NCI-H2227 (cell line): ENCODE data around the gene NCOR2.

Experiments used
- DNase-seq: peaks from one replicate; lab custom pipeline; 2025; ENCODE audit not compliant: unreplicated experiment; lab: John Stamatoyannopoulos, UW

Gene NCOR2

GRCh38 chr12:124561231-124561630 lies 6.2 kb downstream of the NCOR2 start:
- DNase-seq = no peak

GRCh38 chr12:124560146-124560890 lies 7.1 kb downstream of the NCOR2 start:
- no peak for DNase-seq

- no peak for DNase-seq
Observed at GRCh38 chr12:124559182-124560017, 8.0 kb downstream of the NCOR2 start.

- DNase-seq = no peak
Observed at GRCh38 chr12:124558313-124558712, 9.1 kb downstream of the NCOR2 start.

DNA sequence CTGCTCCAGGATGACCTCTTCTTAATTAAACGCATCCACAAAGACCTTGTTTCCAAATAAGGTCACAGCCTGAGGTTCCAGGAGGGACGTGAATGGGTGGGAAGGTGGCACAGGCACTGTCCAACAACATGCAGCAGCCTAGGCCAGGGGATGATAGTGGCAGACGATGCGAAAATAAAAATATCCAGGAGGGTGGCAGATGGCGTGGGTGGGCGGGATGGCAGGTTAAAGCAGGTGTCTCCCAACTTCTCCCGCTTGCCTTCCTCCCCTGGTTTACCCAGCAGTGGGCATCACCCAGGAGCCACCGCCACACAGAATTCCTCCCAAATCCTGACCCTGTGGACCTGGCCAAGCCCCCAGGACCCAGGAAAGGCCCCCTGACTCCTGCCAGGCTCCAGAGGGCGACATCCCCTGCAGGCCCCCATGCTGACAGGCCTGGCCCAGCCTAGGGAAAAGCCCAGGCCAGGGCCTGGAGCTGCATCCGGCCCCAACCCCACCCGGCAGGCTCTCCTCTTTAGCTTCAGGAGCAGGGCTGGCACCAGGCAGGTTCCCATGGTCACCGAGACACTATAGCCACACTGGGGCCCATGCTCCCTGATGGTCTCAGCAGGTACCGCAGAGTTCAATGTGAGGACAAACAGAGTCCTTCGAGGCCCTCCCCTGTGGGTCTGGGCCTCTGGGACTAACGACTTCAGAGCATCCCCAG lies 9.7 kb downstream of the NCOR2 start:
- DNase-seq = no peak

DNA sequence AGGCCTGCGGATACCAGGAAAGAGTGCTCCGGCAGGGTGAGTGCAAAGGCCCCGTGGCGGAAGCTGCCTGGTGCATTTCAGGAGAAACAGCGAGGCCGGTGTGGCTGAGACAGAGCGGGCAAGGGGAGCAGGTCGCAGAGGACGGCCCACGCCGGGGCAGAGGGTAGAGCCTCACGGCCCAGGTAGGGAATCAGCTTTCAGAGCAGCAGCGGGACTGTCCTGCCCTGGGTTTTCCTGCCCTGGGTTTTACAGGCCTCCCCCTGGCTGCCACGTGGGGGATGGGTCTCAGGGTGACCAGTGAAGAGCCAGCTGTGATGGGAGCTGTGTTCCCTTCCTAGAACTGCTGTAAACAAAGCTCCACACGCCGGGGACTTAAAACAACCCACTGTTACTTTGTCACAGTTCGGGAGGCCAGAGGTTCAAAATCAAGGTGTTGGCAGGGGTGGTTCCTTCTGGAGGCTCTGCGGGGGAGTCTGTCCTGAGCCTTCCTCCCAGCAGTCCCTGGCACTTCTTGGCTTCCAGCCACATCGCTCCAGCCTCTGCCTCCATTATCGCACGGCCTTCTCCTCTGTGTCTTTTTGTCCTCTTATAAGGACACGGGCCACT lies 10.4 kb downstream of the NCOR2 start:
- DNase-seq = no peak

- DNase-seq = no peak
Observed at GRCh38 chr12:124556074-124556466, 11.3 kb downstream of the NCOR2 start.

- no peak for DNase-seq
Observed at GRCh38 chr12:124555168-124556073, 12.0 kb downstream of the NCOR2 start.

DNA sequence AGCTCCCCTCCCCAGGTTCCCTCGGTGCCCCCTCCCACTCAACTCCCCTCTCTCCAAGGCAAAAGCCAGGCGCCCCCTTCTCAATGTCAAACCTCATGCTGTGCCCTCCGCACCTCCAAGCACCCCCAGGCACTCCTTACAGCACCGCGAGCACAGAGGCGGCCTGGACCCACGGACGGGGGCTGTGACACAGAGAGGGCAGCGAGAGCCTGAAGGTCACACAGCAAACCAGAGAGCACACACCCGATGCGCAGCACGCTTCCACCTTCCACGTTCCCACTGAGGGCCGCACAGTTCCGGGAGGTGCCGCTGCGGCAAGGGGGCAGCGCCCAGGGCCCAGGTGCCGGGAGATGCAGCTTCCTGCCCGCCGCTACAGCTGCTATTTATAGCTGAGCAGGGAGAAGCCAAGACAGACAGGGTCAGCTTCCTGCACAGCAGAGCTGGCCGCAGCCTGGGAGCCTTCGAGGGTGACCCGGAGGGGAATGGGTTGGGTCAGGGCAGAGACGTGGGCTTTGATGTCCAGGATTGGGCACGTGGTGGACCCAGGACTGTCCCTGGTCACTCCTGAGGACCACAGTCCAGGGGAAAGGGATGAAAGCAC lies 12.9 kb downstream of the NCOR2 start:
- no peak for DNase-seq

GRCh38 chr12:124553862-124554428 lies 13.5 kb downstream of the NCOR2 start:
- DNase-seq = no peak

DNA sequence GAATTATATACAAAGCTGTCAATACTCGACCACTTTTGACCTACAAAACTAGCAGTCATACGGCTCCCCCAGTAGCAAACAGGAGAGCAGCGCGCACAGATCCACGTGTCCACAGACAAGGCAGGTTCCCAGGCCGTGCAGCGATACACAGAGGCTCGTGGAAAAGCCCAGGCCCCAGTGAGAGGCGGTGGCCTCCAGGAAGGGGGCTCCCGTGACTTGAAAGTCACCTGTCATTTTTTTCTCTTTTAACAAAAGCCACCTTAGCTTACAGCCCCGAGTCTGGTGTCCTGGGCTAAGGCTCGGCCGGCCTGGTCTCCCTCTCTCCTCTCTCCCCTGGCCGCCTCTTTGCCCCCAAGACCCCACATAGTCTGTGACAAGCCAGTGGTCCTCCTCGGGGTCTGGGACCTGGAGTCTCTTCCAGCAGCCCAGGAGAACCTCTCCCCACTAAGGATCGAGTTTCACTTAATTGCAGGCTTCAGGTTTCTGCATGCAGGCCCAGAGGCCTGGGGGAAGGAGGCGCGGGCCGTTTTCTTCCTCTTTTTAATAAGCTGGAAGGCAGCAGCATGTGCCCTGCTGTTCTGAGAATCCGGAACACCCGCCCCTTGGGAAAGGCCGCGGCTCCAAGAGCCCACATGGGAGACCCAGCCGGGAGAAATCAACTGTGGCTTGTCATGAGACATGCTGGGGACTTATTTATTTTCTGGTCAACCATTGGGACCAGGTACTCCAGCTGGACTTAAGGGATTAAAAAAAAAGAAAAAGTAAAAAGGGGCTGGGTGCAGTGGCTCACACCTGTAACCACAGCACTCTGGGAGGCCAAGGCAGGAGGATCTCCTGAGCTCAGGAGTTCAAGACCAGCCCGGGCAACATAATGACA lies 15.9 kb downstream of the NCOR2 start:
- DNase-seq = peak; percentile 87

DNA sequence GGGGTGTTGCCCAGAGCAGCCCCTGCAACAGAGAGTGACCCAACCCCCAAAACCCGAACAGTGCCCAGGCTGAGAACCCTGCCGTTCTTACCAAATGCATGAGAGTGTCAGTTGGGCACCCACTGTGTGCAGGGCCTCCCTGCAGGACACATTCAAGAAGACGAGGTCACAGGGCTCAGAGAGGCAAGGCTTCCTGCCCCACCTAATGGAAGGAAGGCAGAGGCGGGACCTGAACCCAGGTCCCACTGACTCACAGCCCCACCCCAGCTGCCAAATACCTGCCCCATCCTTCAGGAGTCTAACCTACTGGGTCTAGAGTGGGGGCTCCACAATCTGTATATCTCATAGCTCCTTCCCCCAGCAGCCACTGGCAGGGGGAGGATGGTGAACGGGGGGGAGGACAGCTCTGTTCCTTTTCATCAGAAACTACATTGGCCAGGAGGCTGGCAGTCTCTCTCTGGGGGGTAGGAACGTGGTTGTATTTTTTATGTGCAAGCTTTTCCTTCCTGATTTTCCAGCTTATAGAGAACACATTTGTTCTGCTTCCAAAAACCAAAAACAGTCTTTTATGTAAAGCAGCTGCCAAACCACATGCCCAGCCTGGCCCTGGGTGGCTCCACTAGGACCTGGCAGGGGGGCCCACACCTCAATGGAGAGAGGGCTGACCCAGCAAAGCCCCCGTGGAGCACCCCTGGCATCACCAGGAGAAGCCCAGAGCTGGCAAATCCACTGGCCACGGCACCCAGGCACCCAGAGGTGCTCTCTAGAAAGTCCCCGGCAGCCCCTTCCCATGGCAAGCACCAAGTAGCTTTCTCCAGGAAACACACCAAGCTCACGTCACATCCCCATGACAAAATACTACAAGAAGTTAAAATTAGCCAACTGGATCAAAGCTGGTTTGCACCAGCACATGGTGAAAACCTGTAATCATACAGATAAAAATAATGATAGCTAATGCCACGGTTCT lies 17.0 kb downstream of the NCOR2 start:
- DNase-seq = peak; percentile 30

- DNase-seq = no peak
Observed at GRCh38 chr12:124549629-124550028, 17.8 kb downstream of the NCOR2 start.

DNA sequence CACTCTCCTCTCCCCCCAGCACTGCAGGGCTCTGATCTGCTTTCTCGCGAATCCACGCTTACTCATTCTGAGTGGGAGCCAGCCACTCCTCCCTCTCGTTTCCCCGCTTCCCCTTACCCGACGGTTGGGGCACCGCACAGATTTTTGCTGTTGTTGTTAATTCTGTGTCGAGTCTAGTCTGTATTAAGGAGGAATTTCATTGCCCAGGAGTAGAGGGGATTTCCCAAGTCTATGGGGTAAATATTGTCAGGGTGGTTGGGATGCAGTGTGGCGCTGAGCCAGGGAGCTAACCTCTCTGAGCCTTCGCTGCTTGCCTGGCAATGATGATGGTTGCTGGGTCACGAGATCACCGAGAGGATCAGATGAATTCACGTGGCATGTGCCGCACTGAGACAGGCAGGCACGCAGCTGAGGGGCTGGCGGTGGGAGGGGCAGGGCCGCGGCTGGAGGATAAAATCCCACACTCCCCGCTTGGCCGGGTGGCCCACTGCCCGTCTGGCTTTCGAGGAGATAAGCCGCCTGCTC lies 18.5 kb downstream of the NCOR2 start:
- DNase-seq = no peak

GRCh38 chr12:124547626-124548025 lies 19.8 kb downstream of the NCOR2 start:
- DNase-seq = no peak

DNA sequence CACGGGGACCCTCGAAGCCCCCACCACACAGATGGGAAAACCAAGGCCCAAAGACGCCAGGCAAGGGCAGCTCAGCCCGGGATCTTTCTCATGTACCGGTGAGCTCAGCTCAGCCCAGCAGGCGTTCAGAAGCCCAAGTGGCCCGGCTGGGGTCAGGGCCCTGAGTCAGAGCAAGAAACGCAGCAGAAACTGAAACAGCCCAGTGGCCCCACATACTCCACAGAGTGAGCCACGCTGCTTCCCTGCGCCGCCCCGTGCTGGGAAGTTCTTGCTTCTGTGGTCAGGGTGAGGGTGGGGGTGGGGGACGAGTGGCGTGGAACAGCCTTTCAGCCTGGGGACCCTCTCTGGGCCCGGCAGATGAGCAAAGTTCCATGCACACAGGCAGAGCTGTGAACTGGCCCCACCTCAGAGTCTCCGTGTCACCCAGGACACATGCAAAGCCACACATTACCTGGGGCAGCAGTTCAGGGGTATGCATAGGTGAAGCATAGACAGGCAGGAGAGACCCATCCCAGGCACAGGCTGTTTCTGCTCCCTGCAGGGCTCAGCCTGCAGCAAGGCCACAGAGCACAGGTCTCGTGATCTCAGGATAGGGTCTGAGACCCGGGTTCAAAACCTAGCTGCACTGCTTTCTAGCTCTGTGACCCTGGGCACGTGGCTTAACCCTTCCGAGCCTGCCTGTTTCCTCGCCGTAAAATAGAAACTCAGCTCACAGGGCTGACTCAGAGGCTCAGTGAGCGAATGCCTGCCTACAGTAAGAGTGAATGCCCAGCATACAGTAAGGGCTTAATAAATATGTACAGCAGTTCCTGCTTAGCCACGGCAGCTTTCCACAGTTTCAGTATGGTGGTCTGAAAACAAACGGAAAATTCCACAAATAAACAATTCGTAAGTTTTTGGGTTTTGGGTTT lies 21.6 kb downstream of the NCOR2 start:
- DNase-seq = no peak
